Stimulated activated CD8-positive, alpha-beta memory T cell treated with anti-CD3 and anti-CD28 coated beads, Interleukin-7, amount 100 ng/mL, for 1 hour (primary cell): ENCODE data around the gene PALMD.

Experiments used
- DNase-seq, 2 donors: peaks; one replicate each; pipeline ENCODE4 v3.0.0-alpha.2; 2020; ENCODE audit warnings: low read depth in 2 of 2

The PALMD gene

DNA sequence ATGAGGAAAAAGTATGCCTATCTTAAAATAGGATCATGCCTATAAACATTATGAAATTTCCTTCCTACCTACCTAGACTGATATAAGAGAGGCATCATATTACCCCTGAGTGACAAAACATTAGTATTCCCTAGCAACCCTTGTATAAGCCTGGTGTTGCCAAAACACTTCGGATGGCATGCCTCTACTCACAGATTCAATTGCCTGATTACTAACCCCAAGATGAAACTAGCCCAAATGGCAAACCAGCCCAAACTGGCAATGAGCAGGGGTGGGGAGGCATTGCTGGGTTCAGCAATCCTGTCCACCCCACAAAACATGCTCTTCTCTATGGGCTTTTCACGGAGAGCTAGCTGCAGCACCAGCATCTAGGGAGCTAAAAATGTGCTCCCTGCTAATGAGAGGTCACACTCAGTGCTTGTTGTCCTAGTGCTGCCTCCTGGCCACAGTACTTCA is 13.9 kb downstream of the PALMD start:
- DNase-seq = no peak

GRCh38 chr1:99660496-99660895 is 14.6 kb downstream of the PALMD start:
- DNase-seq = no peak

DNA sequence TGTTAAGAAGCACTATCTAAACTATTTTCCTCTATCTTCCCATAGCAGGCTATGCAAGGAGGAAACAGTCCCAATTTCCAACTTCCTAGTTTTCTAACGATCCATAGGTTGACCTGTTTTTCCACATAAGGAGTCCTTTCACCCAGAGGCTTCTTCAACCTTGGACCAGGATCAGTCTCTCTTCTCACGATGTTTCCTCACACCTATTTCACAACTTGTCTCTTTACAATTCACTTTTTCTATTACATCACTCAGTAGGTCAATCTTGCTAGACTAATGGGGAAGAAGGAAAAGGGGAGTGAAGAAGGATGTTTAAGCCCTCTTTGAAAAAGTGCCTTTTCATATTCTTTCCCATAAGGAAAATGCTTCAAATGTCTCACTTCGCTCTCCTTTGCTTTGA is 15.9 kb downstream of the PALMD start:
- no peak for DNase-seq

GRCh38 chr1:99662539-99663080 is 16.7 kb downstream of the PALMD start:
- DNase-seq = no peak

DNA sequence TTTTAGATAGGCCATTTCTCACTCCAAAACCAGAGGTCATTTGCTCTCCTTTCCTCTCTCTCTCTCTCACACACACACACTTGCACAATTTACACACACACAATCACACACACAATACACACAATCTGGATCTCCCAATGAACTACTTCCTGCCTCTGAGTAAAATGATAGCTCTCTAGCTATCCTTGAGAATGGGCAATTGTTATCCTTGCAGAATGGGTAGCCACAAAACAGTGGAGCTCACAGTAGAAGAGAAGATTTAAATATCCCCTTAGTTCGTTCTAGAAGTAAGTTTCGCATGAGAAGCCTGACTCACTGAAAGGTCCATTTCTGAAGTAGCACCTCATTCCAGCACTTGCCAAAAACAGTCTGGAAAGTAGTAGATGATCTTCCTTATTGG is 17.6 kb downstream of the PALMD start:
- no peak for DNase-seq

GRCh38 chr1:99665212-99665611 is 19.3 kb downstream of the PALMD start:
- DNase-seq = no peak

GRCh38 chr1:99669376-99669775 is 23.5 kb downstream of the PALMD start:
- no peak for DNase-seq

GRCh38 chr1:99669821-99670220 is 23.9 kb downstream of the PALMD start:
- DNase-seq = no peak

GRCh38 chr1:99670583-99670982 is 24.7 kb downstream of the PALMD start:
- DNase-seq = no peak

DNA sequence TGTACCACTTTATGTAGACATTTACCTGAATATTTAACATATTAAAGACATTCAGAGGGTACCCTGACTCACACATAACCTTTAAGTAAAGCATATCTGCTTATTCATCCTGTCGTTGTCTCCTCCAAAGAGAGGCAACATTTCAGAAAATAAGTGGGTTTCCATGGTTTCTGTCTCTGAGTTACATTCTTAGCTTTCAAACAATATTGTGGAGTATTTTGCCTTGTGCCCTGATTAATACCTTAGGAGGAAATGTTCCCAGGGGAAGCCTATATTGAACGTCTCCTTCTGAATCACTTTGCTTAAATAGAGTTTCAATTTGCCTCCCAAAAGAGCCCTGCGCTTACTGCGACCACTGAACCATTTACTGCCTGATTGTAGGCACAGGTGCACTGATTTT is 26.1 kb downstream of the PALMD start:
- no peak for DNase-seq

GRCh38 chr1:99672530-99673213 is 26.8 kb downstream of the PALMD start:
- no peak for DNase-seq

GRCh38 chr1:99673315-99673714 is 27.4 kb downstream of the PALMD start:
- DNase-seq = no peak

GRCh38 chr1:99674115-99675064 is 28.5 kb downstream of the PALMD start:
- no peak for DNase-seq

- DNase-seq = no peak
Measured at GRCh38 chr1:99675292-99675691, 29.4 kb downstream of the PALMD start.

DNA sequence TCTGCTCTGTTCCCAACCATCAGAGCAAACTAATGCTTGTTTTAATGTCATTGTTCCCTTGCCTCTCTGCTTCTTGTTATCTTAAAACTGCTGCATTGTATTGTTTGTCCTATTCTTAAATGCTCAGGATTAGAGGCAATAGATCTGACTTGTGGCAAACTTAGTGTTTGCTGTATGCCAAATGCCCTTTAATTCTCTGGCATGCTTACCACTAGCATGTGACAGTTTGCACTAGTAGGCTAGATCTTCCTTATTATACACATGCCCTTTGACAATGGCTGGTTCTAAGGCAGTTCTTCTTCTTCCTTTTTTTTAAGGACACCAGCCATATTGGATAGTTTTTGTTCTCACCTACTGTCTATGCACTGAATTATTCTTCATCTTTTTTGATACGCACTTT is 30.1 kb downstream of the PALMD start:
- no peak for DNase-seq

DNA sequence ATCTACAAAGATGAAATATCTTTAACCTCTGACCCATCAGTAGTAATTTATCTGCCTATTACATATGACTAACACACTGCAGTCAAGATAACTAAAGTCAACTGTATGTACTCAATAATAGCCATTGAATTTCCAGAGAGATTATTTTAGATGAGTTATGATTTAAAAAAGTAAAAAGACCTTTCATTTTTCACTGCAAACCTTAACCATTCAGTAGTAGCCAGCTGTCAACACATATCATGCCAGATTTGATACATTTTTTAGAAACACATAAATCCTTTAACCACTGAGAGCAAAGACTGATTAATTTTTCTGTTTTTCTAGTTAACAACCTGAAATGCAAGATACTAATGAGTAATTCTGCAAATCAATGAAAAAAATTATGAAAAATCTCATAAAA is 31.0 kb downstream of the PALMD start:
- no peak for DNase-seq

- DNase-seq = no peak
Measured at GRCh38 chr1:99677416-99677815, 31.5 kb downstream of the PALMD start.

- no peak for DNase-seq
Measured at GRCh38 chr1:99680270-99680669, 34.4 kb downstream of the PALMD start.

DNA sequence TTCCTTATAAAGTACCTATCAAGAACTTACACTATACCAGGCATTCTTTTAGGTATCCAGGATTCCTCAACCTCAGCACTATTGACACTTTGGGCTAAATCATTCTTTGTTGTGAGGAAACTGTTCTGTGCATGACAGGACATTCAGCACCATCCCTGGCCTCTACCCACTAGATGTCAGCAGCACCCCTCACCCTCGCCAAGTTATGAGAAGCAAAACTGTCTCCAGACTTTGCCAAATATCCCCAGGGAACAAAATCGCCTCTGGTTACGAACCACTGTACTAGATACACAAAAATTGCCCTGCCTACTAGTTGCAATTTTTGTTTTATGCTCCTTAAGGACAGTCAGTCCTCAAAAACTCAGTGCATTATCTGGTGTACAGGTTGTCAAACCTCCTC is 35.7 kb downstream of the PALMD start:
- no peak for DNase-seq

DNA sequence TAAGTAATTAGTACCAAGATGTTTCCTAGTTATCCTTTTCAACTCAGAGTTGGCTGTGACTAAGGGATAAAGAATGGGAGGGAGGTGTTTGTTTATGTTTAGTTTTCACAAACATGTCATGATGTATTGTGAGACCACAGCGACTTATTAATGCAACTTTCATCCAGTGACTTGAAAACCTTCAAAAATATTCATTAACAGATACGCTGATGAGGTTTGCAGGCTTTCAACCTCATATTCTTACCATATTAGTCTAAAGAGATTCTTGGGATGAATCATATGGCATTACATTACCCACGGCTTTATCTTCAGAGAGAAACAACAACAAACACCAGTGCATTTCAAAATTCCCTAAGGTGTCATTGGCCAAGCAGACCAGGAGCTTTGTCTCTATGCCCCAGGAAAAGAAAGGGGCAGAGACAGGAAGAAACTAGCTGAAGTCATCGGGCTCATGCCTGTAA is 36.4 kb downstream of the PALMD start:
- no peak for DNase-seq

DNA sequence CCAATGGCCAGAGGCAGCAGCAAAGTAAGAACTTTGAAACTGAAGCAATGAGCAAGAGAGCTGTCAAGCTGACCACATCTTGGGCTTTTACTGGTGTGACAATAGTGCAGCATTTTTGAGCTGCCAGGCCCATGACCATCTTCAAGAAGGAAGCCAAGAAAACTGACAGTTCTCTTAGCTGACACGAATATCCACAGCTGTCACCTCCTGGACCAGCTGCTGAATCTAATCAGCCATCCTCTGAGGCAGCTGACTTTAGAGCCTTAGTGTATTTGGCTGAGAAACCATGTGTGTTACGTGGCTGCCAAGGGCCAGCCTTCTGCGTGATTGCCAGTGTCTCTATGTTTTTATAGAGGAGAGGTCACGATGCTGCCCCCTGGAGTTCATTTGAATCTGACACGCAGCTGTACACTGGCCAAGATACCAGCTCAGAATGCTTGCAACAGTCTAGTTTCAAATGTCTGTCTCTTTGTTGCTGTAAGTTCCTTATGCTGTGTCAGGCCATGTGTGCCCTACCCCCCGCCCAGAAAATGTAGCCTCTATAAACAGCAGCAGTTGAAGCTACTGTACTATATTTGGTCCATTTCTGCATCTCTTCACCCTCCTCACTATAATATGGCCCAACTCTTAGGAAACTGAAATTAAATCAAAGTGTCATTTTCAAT is 39.7 kb downstream of the PALMD start:
- peak in 1 of 2 donors; percentile 0 for DNase-seq

DNA sequence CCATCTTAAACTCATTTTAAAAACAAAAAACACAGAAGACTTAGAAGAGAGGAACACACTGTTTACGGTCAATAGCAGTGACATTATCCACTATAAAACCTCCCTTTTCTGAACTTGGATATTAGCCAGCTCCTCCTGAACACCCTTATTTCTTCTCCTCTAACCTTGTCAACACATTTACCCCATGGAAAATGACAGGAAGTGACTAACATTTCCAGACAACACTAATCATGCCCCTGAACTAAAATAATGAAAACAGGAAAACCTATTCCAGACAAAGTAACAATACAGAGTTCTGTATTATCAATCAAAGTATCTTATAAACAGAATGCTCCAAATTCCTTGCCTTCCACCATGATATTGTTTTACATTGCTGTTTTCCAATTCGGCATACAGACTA is 45.3 kb downstream of the PALMD start:
- DNase-seq = no peak
